NCI-H2171 (cell line): ENCODE results near the gene DHRS12.
A peak's percentile ranks its signal among the peaks of the same experiment; 100 is the strongest.

Source experiments
- DNase-seq: peaks from one replicate; lab custom pipeline; 2025; lab: John Stamatoyannopoulos, UW

Gene DHRS12

GRCh38 chr13:51807041-51807440, 3.1 kb upstream of the DHRS12 start:
- DNase-seq = no peak

DNA sequence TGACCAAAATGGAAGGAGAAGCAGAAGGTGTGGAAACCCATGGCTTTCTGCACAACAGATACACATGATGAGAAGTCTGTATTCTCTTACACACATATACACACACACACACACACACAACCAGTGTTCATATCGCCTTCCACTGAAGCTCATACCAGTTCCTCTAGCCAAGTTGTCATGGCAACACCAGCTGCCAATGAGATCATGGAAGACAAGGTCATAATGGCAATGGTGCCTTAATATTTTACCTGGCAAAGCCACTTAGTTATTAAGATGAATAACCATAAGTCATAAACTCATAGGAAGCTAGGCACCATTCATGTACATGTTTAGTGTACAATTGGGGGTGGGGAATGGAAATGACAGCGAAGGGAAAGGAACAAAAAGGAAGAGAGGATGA, 2.6 kb upstream of the DHRS12 start:
- DNase-seq = peak; percentile 18

GRCh38 chr13:51805925-51806324, 2.0 kb upstream of the DHRS12 start:
- no peak for DNase-seq

GRCh38 chr13:51805313-51805712, 1.4 kb upstream of the DHRS12 start:
- no peak for DNase-seq

- DNase-seq = no peak
Measured at GRCh38 chr13:51804295-51805172, 571 bp upstream of the DHRS12 start.

DNA sequence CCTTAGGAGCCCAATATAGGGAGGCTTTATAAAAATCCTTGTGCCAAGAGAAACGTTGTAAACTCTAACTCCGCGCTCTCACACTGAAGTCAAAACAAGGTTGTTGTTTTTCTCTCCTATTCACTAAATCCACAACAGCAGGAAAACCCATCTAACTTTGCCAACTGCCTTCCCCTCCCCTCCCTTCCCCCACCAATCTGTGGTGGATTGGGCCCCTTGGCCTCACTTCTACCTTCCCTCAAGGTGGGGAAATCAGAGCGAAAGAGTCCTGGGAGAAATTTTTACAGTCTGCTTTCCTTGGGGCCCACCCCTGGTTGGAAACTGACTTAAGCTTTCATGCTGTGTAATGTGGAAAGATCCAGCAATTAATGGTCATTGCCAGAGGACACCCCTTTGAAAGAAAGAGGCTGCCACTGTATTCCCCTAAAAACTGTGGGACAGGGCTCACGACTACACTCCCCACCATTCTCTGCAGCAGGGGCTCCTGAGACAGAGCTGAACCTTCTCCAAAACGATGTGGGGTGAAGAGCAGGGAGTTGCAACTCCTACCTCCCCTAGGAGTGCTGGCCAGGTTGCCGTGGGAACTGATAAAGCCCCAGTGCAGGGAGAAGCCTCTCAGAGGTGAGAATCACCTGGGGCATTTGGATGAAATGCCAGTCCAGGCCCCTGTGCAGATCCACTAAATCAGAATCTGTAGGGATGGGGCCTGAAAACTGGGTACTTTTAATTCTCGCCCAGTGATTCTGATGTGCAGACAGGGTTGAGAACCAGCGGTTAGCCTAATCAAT, 1.1 kb downstream of the DHRS12 start:
- DNase-seq = no peak

DNA sequence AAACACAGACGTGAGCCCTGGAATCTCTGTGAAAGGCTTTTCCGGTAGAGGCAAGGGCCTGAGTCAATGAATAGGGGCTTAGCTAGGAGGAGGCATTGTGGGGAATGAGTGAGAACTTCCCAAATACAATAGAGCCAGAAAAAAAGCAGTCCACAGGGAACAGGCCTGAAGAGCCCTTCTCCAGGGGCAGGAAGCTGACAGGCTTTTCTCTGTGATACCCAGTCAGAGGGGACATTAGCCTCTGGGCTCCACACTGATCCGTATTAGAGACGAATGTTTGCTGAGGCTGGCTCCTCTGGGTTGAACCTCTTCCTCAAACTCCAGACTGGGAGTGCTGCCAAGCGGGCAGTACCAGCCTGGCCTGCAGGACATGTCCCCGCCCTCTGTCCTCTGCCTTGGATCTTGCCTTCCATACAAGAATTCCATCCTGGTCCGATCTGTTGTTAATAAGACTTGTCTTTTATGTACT, 2.3 kb downstream of the DHRS12 start:
- no peak for DNase-seq

- DNase-seq = no peak
Measured at GRCh38 chr13:51800486-51800885, 3.5 kb downstream of the DHRS12 start.

DNA sequence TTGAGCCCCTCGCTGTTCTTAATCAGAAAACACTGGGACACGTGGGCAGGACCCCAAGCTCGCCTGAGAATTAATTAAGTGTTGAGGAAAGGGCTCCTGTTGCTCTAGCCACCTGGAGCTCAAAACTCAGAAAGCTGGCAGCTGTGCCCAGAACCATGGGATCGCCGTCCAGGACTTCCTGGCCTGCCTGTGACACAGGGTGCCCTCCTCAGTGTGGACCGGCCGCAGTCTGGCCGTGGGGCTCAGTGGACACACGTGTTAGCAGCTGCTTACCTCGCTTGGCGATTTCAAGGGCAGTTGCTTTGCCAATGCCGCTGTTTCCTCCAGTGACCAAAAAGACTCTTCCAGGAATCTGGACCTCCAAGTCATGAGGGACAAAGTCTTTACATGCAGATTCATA, 4.7 kb downstream of the DHRS12 start:
- DNase-seq = no peak

- peak; percentile 88 for DNase-seq
Measured at GRCh38 chr13:51797664-51798488, 6.1 kb downstream of the DHRS12 start.

- DNase-seq = no peak
Measured at GRCh38 chr13:51796546-51796945, 7.4 kb downstream of the DHRS12 start.

GRCh38 chr13:51795419-51795818, 8.5 kb downstream of the DHRS12 start:
- DNase-seq = no peak

DNA sequence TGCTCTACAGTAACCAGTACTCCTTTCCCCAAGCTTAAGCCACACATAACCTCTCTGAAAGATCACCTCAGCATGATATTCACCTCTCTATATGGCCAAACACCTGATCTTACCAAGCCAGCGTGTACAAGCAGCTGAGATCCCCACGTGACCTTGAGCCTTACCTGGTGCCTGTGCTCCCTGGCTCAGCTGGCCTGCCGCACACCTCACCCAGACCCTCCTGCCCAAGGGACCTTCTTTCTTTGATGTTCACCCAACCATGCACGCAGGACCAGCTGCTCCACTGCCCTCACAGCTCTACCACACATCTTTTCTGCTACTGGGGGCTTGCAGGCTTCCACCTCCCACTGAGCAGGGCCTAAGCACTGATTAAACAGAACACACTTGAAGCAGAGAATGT, 9.0 kb downstream of the DHRS12 start:
- peak; percentile 39 for DNase-seq

DNA sequence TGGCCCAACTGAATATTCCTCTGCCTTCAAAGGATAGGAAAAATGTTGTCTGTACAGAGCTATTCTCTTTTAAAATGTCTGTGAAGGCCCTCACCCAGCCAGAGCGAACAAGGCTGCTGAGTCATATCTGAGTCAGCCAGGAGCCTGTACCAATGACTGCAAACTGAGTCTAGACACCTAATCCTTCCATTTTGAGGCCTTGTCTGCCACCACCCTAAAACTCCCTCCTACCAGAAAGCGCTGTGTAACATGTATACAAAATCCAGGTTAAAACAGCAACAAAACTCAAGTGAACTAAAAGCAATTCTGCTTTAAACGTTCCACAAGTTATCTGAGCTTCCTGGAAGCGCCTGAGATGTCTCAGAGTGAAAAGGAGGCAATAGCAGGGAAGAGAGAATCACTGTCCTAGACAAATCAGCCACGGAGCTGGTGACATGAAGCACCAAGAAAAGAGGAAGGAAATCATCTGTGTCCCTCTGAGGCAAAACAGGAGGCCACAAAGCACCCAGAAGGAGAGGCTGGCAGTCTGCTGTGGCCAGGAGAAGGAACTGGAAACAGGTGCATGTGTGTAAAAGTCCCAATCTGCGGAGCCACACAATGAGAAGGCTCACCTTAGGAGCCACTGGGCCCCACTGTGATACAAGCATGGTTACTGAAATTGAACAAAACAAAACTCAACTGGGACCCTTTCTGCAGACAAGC, 10.2 kb downstream of the DHRS12 start:
- DNase-seq = no peak

DNA sequence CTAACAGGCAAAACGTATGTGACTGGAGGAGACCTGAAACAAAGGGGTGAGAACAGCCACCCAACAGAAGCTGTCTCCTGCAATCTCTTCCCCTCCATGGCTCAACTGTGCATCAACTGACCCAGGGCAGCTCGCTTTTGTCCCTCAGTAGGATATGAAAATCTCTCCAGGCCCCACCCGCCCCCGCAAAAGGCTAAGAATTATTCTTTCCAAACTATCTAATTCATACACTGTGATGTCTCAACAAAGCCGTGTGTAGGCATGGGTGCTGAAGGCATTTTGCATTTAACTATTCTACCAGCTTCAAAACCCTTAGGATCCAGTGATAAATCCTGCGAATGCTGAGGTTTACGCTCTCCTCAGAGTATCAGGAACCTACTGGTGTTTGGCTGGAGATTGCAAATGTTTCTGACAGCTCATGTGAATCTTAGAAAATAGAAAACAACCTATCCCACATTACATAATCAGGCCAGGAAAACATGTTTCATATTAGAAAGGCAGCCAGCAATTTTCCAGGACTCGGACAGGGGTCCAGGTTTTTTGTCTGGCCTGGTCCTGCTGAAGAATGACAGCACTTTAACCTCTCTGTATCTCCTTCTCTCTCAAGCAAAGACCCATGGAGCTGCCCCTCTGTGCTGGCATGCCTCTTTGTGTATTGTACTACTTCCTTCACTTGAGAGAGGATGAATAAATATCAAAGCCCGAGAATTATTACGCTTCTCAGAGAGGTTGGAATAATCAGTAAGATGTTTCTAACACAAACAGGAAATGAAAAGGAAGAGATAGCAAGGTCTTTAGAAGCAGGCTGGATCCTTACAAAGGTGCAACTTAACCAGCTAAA, 17.3 kb downstream of the DHRS12 start:
- DNase-seq = no peak

DNA sequence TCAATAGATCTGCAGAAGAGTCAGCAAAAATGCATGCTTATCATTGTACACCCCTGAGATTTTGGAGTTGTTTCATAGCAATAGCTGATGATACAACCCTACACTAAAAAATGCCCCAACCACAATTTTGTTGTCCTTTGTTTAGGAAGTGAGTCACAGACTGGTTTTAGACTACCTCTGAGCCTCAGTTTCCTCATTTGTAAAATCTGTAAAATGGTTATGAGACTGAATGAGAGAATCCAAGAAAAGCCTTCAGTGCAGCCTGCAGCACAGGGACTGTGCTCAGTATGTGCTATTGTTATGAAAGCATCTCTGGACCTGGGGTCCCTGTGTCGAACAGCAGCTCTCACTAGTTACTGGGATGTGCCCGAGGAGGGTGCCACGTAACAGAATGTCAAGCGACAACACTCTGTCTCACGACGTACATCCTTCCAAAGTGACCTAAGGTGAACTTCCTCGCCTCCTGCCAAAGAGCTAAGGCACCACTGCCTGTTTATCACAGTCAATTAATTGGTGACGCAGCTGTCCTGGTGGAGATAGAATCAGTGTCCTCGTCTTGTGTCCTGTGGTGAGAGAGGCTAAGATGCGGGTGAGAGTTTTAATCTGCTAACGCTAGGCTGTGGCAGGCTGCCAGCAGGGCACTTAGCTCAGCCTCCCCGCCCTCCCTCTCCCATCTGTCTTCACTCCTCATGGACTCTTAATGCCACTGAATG, 18.1 kb downstream of the DHRS12 start:
- peak; percentile 99 for DNase-seq

DNA sequence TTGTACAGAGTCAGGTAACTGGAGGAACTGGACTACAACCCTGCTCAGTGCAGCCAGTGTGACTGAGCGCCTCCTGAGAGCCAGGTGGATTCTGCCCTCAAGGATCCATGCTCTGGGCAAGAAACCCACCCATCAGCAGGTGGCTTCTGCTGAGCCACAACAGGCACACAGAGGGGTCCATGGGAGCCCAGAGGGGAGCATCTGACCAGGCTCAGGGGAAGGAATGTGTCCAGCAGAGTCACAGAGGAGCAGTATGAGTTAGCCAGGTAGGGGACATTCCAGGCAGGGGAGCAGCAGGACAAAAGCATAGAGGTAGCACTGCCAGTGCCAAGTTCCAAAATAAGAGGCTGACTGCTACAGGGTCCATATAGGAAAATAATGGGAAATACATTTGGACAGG, 19.9 kb downstream of the DHRS12 start:
- no peak for DNase-seq

DNA sequence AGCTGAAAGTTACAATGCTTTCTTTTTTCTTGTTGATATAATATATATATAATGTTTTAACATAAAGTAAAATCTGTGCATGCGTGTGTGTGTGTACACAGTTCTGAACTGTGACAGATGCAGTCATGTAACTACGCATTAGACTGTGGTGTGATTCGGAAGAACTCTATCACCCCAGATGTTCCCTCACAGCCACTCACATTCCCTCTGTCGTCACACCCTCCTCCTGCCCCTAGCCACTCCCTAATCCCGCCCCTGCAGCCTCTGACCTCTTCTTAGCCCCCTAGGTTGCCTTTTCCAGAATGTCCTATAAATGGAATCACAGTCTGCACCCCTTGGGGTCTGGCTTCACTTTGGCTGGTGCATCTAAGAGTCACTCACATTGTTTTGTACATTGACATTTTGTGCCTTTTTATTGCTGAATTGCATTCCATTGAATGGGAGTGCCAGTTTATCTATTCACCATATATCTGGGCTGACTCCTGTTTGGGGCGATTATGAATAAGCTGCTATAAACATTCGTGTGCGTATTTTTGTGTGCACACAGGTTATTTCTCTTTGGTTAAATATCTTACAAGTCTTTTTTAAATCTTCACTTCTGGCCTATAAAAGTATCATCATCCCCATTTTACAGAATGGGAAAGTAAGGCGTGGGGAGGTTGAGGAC, 20.4 kb downstream of the DHRS12 start:
- peak; percentile 19 for DNase-seq

GRCh38 chr13:51782026-51782710, 21.8 kb downstream of the DHRS12 start:
- peak; percentile 25 for DNase-seq
